KMS-11 (cell line): ENCODE data around the gene SEMA5A.

Experiments
- H2AFZ ChIP-seq: fragments of 200-600 bp; sonication (generic); 2 replicates; pipeline ENCODE4 v1.6.1; 2016; ENCODE audit warnings: antibody characterized with exemption, mixed run types, low read depth
- H3K27ac ChIP-seq: fragments of 200-600 bp; sonication (generic); 2 replicates; pipeline ENCODE4 v1.6.1; 2016; ENCODE audit warnings: mild to moderate bottlenecking, mixed run types
- H3K27me3 ChIP-seq: fragments of 200-600 bp; sonication (generic); 2 replicates; pipeline ENCODE4 v1.6.1; 2017; ENCODE audit warnings: mild to moderate bottlenecking, low read depth, mixed run types, moderate library complexity; ENCODE audit not compliant: insufficient read depth
- H3K36me3 ChIP-seq: fragments of 200-600 bp; sonication (generic); 2 replicates; pipeline ENCODE4 v1.6.1; 2017; ENCODE audit warnings: mild to moderate bottlenecking, mixed run types; ENCODE audit not compliant: insufficient read depth
- H3K4me1 ChIP-seq: fragments of 200-600 bp; sonication (generic); 2 replicates; pipeline ENCODE4 v1.6.1; 2016; ENCODE audit warnings: mild to moderate bottlenecking, low read depth, mixed run types; ENCODE audit not compliant: poor library complexity, severe bottlenecking
- H3K4me2 ChIP-seq: fragments of 200-600 bp; sonication (generic); 2 replicates; pipeline ENCODE4 v1.7.0; 2016; ENCODE audit warnings: mild to moderate bottlenecking, mixed run types
- H3K4me3 ChIP-seq: fragments of 200-600 bp; sonication (generic); IDR thresholded peaks from 2 replicates; pipeline ENCODE4 v1.6.1; 2017; ENCODE audit warnings: low read depth, low read length, mixed read lengths; ENCODE audit not compliant: insufficient read depth
- H3K79me2 ChIP-seq: fragments of 200-600 bp; sonication (generic); 2 replicates; pipeline ENCODE4 v1.6.1; 2016; ENCODE audit warnings: low read depth, mixed run types; ENCODE audit not compliant: insufficient read depth
- H3K9ac ChIP-seq: fragments of 200-600 bp; sonication (generic); 2 replicates; pipeline ENCODE4 v1.6.1; 2016; ENCODE audit warnings: mild to moderate bottlenecking, mixed run types
- H4K20me1 ChIP-seq: fragments of 200-600 bp; sonication (generic); 2 replicates; pipeline ENCODE4 v1.6.1; 2016; ENCODE audit warnings: mild to moderate bottlenecking, mixed run types; ENCODE audit not compliant: insufficient read depth
- TF ChIP-seq, protein P1 (sequence below): fragments of 200-600 bp; sonication (generic); conservative IDR thresholded peaks from 2 replicates; pipeline ENCODE4 v1.6.1; 2017; ENCODE audit warnings: low read depth, mild to moderate bottlenecking, antibody characterized with exemption, low read length, moderate library complexity, mixed read lengths

Gene SEMA5A

DNA sequence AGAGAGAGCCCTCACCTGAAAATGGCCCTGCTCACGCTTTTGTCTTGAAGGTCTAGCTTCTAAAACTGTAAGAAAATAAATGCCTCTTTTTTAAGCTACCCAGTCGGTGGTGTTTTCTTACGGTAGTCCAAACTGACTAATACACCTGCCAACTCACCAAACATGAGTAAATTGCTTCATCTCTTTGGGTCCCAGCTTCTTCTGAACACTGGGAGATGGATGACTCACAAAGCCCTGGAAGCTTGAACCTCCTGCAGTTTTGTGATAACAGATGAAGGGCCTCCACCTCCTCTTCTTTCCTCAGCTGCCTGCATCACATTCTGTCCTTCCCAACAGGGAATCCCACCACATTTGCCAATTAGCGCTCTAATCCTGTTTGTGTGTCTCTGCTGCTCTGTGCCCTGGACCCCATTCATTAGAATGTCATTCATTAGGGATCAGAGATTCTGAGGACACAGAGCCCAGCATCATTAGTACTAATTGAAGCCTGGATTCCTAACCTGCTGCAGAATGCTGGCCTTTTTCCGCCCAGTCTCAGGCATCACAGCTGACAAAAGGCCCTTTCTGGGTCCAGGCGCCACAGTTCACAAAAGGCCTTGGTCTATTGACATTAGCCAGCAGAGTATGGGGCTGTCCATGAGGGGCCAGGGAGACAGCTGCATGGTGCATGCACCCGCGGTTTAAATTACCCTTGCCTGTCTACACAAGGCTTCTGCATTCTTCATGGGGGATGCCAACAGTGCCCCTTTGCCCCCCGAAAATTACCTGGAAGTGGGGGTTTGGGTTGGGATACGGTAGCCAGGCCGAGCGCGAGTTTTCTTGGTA lies 349.3 kb downstream of the SEMA5A start:
- Histone ChIP-seq H3K27ac (no peak overlapping the region), H4K20me1 (no peaks in the 10 kb centered on the region), H3K4me3 (no peak overlapping the region), H2AFZ (no peak overlapping the region), H3K36me3 (no peaks in the 10 kb centered on the region), H3K27me3 (no peaks in the 10 kb centered on the region), H3K79me2 (no peaks in the 10 kb centered on the region), H3K9ac (no peak overlapping the region), H3K4me2 (no peak overlapping the region), H3K4me1 (no peaks in the 10 kb centered on the region)
- TF ChIP-seq, protein P1, sequence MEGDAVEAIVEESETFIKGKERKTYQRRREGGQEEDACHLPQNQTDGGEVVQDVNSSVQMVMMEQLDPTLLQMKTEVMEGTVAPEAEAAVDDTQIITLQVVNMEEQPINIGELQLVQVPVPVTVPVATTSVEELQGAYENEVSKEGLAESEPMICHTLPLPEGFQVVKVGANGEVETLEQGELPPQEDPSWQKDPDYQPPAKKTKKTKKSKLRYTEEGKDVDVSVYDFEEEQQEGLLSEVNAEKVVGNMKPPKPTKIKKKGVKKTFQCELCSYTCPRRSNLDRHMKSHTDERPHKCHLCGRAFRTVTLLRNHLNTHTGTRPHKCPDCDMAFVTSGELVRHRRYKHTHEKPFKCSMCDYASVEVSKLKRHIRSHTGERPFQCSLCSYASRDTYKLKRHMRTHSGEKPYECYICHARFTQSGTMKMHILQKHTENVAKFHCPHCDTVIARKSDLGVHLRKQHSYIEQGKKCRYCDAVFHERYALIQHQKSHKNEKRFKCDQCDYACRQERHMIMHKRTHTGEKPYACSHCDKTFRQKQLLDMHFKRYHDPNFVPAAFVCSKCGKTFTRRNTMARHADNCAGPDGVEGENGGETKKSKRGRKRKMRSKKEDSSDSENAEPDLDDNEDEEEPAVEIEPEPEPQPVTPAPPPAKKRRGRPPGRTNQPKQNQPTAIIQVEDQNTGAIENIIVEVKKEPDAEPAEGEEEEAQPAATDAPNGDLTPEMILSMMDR = no peak

DNA sequence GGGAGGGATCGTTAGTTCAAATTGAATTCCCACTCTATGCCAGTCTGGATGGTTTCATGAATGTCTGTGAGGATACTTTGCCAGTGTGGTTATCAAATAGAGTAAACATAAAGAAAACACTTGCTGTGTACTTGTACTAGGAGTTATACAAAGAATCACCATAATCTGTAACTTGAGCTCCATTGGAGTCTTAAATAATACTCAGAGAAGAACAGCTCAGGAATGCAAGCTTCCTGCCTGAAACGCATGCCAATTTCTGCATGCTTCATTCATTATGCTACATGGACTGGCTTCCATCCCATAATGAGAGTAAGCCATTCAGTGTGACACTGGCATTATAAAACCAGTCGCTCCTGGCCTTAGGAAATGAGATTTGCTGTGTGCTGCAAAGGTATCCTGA lies 351.4 kb downstream of the SEMA5A start:
- no peaks in the 10 kb centered on the region for H3K27me3 ChIP-seq
- no peak overlapping the region for H3K4me2 ChIP-seq
- no peak overlapping the region for H2AFZ ChIP-seq
- H3K9ac ChIP-seq = no peak overlapping the region
- TF ChIP-seq, protein P1 = no peak
- no peaks in the 10 kb centered on the region for H3K4me1 ChIP-seq
- no peak overlapping the region for H3K27ac ChIP-seq
- H3K36me3 ChIP-seq = no peaks in the 10 kb centered on the region
- H4K20me1 ChIP-seq = no peaks in the 10 kb centered on the region
- no peak overlapping the region for H3K4me3 ChIP-seq
- H3K79me2 ChIP-seq = no peaks in the 10 kb centered on the region

DNA sequence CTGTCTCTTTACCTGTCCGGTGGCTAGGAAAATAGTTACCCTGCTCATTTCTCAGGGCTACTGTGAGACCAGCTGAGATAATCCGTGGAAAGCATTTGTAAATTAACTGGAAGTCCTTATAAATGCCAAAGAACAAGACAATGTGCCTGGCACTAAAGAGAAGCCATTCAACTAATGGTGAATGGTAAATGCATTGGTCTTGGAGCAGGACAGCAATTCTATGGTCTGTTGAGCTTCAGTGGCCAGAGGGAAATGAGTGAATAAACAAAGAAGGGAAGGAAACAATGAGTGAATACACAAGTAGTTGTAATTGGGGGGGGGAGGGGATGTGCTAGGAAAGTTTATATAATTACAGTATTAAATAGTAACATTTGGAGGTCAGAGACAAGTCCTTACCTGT lies 353.6 kb downstream of the SEMA5A start:
- Histone ChIP-seq H3K36me3 (no peaks in the 10 kb centered on the region), H3K4me3 (no peak overlapping the region), H3K4me2 (no peak overlapping the region), H3K27ac (no peak overlapping the region), H2AFZ (no peak overlapping the region), H3K9ac (no peak overlapping the region), H4K20me1 (no peaks in the 10 kb centered on the region), H3K4me1 (no peaks in the 10 kb centered on the region), H3K27me3 (no peaks in the 10 kb centered on the region), H3K79me2 (no peaks in the 10 kb centered on the region)
- TF ChIP-seq, protein P1 = no peak

DNA sequence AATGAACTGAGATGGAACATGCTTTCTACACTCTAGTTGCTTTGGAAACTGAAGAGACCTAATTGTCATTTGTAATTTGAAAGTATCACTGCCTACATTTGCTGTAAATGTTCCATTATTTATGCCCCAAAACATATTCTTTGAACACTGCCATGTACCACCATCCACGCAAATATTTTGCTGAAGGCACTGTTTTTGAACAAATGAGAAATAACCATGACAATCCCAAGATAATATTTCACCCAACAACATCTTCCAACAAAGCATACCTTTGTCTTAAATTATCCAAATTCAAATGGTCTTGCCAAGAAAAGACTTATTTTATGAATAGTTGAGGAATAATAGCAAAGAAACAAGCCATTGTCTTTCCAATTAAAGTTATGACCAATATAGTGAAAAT lies 356.2 kb downstream of the SEMA5A start:
- Histone ChIP-seq H3K4me2 (no peak overlapping the region), H3K27ac (no peak overlapping the region), H3K4me3 (no peak overlapping the region), H4K20me1 (no peaks in the 10 kb centered on the region), H3K4me1 (no peaks in the 10 kb centered on the region), H3K27me3 (no peaks in the 10 kb centered on the region), H2AFZ (no peak overlapping the region), H3K79me2 (no peaks in the 10 kb centered on the region), H3K9ac (no peak overlapping the region), H3K36me3 (no peaks in the 10 kb centered on the region)
- TF ChIP-seq, protein P1 = no peak
